Heart left ventricle (tissue), 13 donors: ENCODE data around the gene SWSAP1.
"Not testable (repeated sequence)": the region's sequence is repeated elsewhere in the genome, so short reads cannot be mapped to it uniquely, and the experiment has no call there.

Experiments
- POLR2A ChIP-seq, 2 donors: fragments of 450-650 bp; IDR thresholded peaks; one replicate each; pipeline ENCODE4 v1.6.1; 2017; ENCODE audit warnings: antibody characterized with exemption in 2 of 2, mild to moderate bottlenecking in 2 of 2, moderate library complexity in 2 of 2
- TF ChIP-seq, protein P1 (sequence below), 12 donors: fragments of 200-600 bp; sonication (generic) in 4 of 12; IDR thresholded peaks; one replicate each; pipeline versions ENCODE4 v1.5.0 to v1.8.0; 2018 to 2022; ENCODE audit warnings: antibody characterized with exemption in 12 of 12, mild to moderate bottlenecking in 5 of 12
- donor health status: ischemic (EF 13 %, LVEDD 7.1; RV severe dilation, severe dysfunction).
- donor health status: DM: no; HTN: yes; CAD: no.
- donor health status: DM: no; HTN: no; CAD: no.
- donor health status: ischemic (EF 25% LVEDD 6.9; RV normal size, moderate dysfunction).
- donor health status: ischemic (EF 25% LVEDD 5.7; RV mildly dilated, moderate dysfunction).
- donor health status: ischemic (EF 35%, LVEDD 5.7; RV mildly dilated, moderate dysfunction).
- donor health status: nonischemic (EF 11% LVEDD 7.7; RV severe dilation, severe dysfunction).
- donor health status: DM: yes; HTN: yes; CAD: no.
- donor health status: PGD.
- donor health status: ischemic (EF 29% LVEDD 5.4; RV normal size, mild dysfunction).
- donor health status: nonischemic (EF 23%, LVEDD 6.1; RV moderate dilation, normal function).

DNA sequence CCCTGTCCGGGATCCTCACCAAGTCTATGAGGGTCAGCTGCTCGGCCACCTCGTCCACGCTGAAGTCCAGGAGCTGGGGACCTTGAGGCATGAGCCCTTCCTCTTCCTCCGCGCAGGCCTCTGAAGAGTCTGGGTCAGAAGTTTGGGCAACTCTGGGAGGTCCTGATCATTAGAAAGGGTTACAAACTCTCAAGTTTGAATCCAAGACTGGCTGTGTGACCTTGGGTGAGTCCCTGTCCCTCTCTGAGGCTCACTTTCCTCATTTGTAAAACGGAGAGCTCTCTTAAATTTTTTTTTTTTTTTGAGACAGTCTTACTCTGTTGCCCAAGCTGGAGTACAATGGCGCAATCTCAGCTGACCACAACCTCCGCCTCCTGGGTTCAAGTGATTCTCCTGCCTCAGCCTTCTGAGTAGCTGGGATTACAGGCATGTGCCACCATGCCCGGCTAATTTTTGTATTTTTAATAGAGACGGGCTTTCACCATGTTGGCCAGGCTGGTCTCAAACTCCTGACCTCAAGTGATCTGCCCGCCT, 32.3 kb downstream of the SWSAP1 start:
- TF ChIP-seq, protein P1, sequence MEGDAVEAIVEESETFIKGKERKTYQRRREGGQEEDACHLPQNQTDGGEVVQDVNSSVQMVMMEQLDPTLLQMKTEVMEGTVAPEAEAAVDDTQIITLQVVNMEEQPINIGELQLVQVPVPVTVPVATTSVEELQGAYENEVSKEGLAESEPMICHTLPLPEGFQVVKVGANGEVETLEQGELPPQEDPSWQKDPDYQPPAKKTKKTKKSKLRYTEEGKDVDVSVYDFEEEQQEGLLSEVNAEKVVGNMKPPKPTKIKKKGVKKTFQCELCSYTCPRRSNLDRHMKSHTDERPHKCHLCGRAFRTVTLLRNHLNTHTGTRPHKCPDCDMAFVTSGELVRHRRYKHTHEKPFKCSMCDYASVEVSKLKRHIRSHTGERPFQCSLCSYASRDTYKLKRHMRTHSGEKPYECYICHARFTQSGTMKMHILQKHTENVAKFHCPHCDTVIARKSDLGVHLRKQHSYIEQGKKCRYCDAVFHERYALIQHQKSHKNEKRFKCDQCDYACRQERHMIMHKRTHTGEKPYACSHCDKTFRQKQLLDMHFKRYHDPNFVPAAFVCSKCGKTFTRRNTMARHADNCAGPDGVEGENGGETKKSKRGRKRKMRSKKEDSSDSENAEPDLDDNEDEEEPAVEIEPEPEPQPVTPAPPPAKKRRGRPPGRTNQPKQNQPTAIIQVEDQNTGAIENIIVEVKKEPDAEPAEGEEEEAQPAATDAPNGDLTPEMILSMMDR (IDR thresholded peaks at IDR 0.05): not testable (repeated sequence)
- not testable (repeated sequence) for TF ChIP-seq POLR2A (IDR thresholded peaks at IDR 0.05)
